GM10847 (cell line): ENCODE measurements around the gene SORL1.
A peak's percentile ranks its signal among the peaks of the same experiment; 100 is the strongest.

Source experiments
- POLR2A ChIP-seq: IDR thresholded peaks from 2 replicates; pipeline ENCODE4 v1.6.1; 2011; ENCODE audit not compliant: insufficient read length; ENCODE audit errors: extremely low read depth

SORL1 gene

GRCh38 chr11:121463689-121464335 lies 11.7 kb downstream of the SORL1 start:
- no peak for TF ChIP-seq POLR2A

DNA sequence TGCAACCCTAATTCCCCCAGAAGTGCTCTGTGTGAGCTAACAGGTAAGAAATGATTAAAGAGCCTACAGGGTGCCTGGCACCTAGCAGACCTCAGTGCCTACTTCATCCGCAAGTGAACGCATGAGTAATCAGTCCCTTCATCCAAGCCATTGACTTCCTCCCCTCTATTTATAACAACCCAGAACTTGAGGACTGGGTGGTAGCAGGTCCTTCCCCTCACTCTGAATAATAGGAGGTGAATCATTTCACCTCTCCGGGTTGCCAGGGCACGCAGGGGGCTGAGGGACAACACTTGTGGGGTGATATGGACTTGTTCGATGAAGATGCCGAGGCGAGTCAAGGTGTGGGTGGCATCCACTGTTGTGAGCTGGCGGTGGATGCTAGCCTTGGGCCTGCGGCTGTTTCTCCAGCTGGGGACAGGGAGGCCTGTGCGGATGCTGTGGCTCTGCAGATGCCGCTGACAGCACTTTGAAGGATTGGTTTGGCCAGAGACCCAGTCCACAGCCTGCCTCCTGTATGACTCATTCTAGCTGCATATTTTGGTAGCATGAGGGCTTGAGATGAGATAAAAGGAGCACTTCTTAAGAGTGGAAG lies 12.3 kb downstream of the SORL1 start:
- TF ChIP-seq POLR2A = no peak

GRCh38 chr11:121465709-121466062 lies 13.6 kb downstream of the SORL1 start:
- TF ChIP-seq POLR2A = no peak

GRCh38 chr11:121466063-121466794 lies 14.1 kb downstream of the SORL1 start:
- TF ChIP-seq POLR2A = no peak

GRCh38 chr11:121467471-121467870 lies 15.4 kb downstream of the SORL1 start:
- TF ChIP-seq POLR2A = no peak

GRCh38 chr11:121467965-121468364 lies 15.9 kb downstream of the SORL1 start:
- peak; percentile 20 for TF ChIP-seq POLR2A

DNA sequence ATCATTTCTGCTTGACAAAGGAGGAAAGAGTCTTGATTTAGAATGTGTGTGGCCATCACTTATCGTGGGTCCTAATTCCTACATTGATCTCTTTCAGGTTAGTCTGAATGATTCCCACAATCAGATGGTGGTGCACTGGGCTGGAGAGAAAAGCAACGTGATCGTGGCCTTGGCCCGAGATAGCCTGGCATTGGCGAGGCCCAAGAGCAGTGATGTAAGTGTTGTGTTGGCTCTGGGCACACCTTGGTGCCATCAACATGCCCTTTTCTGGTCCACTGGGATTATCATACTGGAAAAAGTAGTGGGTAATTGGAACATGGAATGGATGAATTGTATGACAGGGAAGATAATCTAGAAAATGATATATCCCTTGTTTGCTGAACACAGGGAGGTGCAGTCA lies 17.8 kb downstream of the SORL1 start:
- TF ChIP-seq POLR2A = no peak

- TF ChIP-seq POLR2A = no peak
Measured at GRCh38 chr11:121471167-121471566, 19.1 kb downstream of the SORL1 start.

- TF ChIP-seq POLR2A = no peak
Measured at GRCh38 chr11:121472312-121472711, 20.2 kb downstream of the SORL1 start.

GRCh38 chr11:121473064-121473777 lies 21.1 kb downstream of the SORL1 start:
- no peak for TF ChIP-seq POLR2A

GRCh38 chr11:121474680-121475079 lies 22.6 kb downstream of the SORL1 start:
- no peak for TF ChIP-seq POLR2A

DNA sequence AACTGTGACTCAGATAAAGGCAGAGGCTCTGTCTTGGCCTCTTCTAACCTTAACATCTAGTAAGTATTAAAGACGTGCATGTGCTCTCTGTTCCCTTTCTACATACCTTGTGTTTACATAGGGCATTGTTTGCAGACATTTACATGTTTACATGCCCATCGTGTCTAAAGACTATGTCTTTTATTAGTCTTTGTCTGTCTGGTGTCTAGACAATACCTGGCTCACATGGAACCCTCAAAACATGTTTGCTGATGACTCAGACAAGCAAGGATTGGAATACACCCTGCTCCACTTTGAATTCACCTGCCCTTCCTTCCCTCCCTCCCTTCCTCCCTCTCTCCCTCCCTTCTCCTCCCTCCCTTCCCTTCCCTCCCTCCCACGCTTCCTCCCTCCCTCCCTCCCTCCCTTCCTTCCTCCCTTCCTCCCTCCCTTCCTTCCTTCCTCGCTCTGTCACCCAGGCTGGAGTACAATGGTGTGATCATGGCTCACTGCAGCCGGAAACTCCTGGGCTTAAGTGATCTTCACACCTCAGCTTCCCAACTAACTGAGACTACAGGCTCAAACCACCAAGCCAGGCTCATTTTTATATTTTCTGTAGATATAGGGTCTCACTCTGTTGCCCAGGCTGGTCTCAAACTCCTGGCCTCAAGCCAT lies 24.4 kb downstream of the SORL1 start:
- no peak for TF ChIP-seq POLR2A

- TF ChIP-seq POLR2A = no peak
Measured at GRCh38 chr11:121478226-121478894, 26.2 kb downstream of the SORL1 start.

GRCh38 chr11:121478895-121479697 lies 27.0 kb downstream of the SORL1 start:
- TF ChIP-seq POLR2A = no peak
